Spinal cord (tissue), 10 donors: ENCODE measurements around the gene CLEC16A. TPM values are rescaled to one million over a fixed set of nuclear protein-coding genes. Genes with fewer than 3 reads are reported as not detected.
"Not testable (repeated sequence)": the region's sequence is repeated elsewhere in the genome, so short reads cannot be mapped to it uniquely, and the experiment has no call there.

ENCODE experiments used
- DNase-seq, 6 donors: peaks; one replicate each; pipeline versions ENCODE4 v3.0.0 to v3.0.0-alpha.2; 2013 to 2015; ENCODE audit warnings: low spot score in 6 of 6, low read depth in 4 of 6
- H3K27ac ChIP-seq: one replicate; pipeline ENCODE4 v1.5.1; 2013; ENCODE audit warnings: low read depth, low read length, control low read depth
- H3K27me3 ChIP-seq: one replicate; pipeline ENCODE4 v1.6.1; 2013; ENCODE audit warnings: low read length; ENCODE audit not compliant: control insufficient read depth, insufficient read depth
- H3K36me3 ChIP-seq: one replicate; pipeline ENCODE4 v1.6.1; 2013; ENCODE audit warnings: low read length; ENCODE audit not compliant: control insufficient read depth, insufficient read depth
- H3K4me1 ChIP-seq: one replicate; pipeline ENCODE4 v1.6.1; 2013; ENCODE audit warnings: low read length; ENCODE audit not compliant: control insufficient read depth, insufficient read depth
- H3K4me3 ChIP-seq: one replicate; pipeline ENCODE4 v1.5.1; 2013; ENCODE audit warnings: low read depth, low read length, control low read depth
- H3K9me3 ChIP-seq: one replicate; pipeline ENCODE4 v1.6.1; 2013; ENCODE audit warnings: low read length; ENCODE audit not compliant: control insufficient read depth, insufficient read depth
- WGBS: methylation state at CpG from one replicate; pipeline ENCODE4 v1.1.5; 2013; ENCODE audit warnings: missing lambda C conversion rate; ENCODE audit not compliant: insufficient coverage; 5-methylcytosine and 5-hydroxymethylcytosine counted together
- polyA plus RNA-seq, 2 donors: library from polyadenylated mRNA; unstranded; fragments of 120-200 nt; gene quantifications; one replicate each; pipeline ENCODE4 v1.2.1, GENCODE V29; 2013; ENCODE audit not compliant: insufficient read length in 2 of 2
- total RNA-seq, 2 donors: library from RNA; depleted of rRNA in 1 of 2; stranded (reverse); fragments of 120-200 nt in 1 of 2; fragments of >200 nt in 1 of 2; gene quantifications; one replicate each; pipeline versions ENCODE4 v1.2.3 to v1.2.4, GENCODE V29; 2013 to 2014
- donor health status: healthy.

CLEC16A gene
- total and polyA plus RNA-seq, 4 donors, result 19.5 to 38.4 (median 25.1) TPM

GRCh38 chr16:10965440-10966061, 21.2 kb downstream of the CLEC16A start:
- Histone ChIP-seq H3K27ac (no peak overlapping the region), H3K9me3 (no peaks in the 10 kb centered on the region), H3K4me1 (peaks cover 8% of the 10 kb centered on the region), H3K27me3 (no peaks in the 10 kb centered on the region), H3K36me3 (peaks cover 35% of the 10 kb centered on the region), H3K4me3 (no peak overlapping the region)
- no peak for DNase-seq
- 80% methylated on average over 1 of the region's 6 CpGs for WGBS

- Histone ChIP-seq H3K27ac (no peak overlapping the region), H3K36me3 (peaks cover 40% of the 10 kb centered on the region), H3K4me3 (no peak overlapping the region), H3K27me3 (no peaks in the 10 kb centered on the region), H3K9me3 (no peaks in the 10 kb centered on the region), H3K4me1 (peaks cover 8% of the 10 kb centered on the region)
- WGBS, result 91% methylated on average over 5 of the region's 5 CpGs
- no peak for DNase-seq
These were observed 21.8 kb downstream of the CLEC16A start for GRCh38 chr16:10966129-10966528.

- H3K4me1 ChIP-seq, H3K27me3 ChIP-seq, H3K27ac ChIP-seq, H3K4me3 ChIP-seq, H3K9me3 ChIP-seq, DNase-seq: not testable (repeated sequence)
- no CpG with 5 or more reads among the region's 4 CpGs for WGBS
- H3K36me3 ChIP-seq, result peaks cover 41% of the 10 kb centered on the region
These were observed 22.2 kb downstream of the CLEC16A start for GRCh38 chr16:10966559-10966958.

GRCh38 chr16:10967986-10968385, 23.6 kb downstream of the CLEC16A start:
- WGBS, result 87% methylated on average over 5 of the region's 5 CpGs
- Histone ChIP-seq H3K4me1 (peaks cover 17% of the 10 kb centered on the region), H3K36me3 (peaks cover 41% of the 10 kb centered on the region), H3K27me3 (no peaks in the 10 kb centered on the region), H3K27ac (no peak overlapping the region), H3K4me3 (no peak overlapping the region), H3K9me3 (no peaks in the 10 kb centered on the region)
- no peak for DNase-seq

GRCh38 chr16:10968498-10968897, 24.1 kb downstream of the CLEC16A start:
- Histone ChIP-seq H3K27ac (no peak overlapping the region), H3K36me3 (peaks cover 41% of the 10 kb centered on the region), H3K4me3 (no peak overlapping the region), H3K4me1 (peaks cover 17% of the 10 kb centered on the region), H3K27me3 (no peaks in the 10 kb centered on the region), H3K9me3 (no peaks in the 10 kb centered on the region)
- no peak for DNase-seq
- 80% methylated on average over 3 of the region's 3 CpGs for WGBS

- Histone ChIP-seq H3K9me3 (no peaks in the 10 kb centered on the region), H3K4me3 (no peak overlapping the region), H3K27ac (no peak overlapping the region), H3K27me3 (no peaks in the 10 kb centered on the region), H3K36me3 (peaks cover 41% of the 10 kb centered on the region), H3K4me1 (peaks cover 9% of the 10 kb centered on the region)
- WGBS, result no CpG with 5 or more reads among the region's 1 CpG
- no peak for DNase-seq
These were observed 25.3 kb downstream of the CLEC16A start for GRCh38 chr16:10969615-10970014.

GRCh38 chr16:10970065-10970464, 25.7 kb downstream of the CLEC16A start:
- H3K27ac ChIP-seq, result no peak overlapping the region
- no peak for DNase-seq
- WGBS, result 92% methylated on average over 2 of the region's 2 CpGs
- H3K4me1 ChIP-seq, result peaks cover 9% of the 10 kb centered on the region
- H3K36me3 ChIP-seq, result peaks cover 43% of the 10 kb centered on the region
- H3K9me3 ChIP-seq, result no peaks in the 10 kb centered on the region
- H3K4me3 ChIP-seq, result no peak overlapping the region
- no peaks in the 10 kb centered on the region for H3K27me3 ChIP-seq

GRCh38 chr16:10971560-10971961, 27.2 kb downstream of the CLEC16A start:
- WGBS, result 0% methylated on average over 1 of the region's 3 CpGs
- no peaks in the 10 kb centered on the region for H3K27me3 ChIP-seq
- no peak overlapping the region for H3K4me3 ChIP-seq
- H3K36me3 ChIP-seq, result peaks cover 41% of the 10 kb centered on the region
- H3K9me3 ChIP-seq, result no peaks in the 10 kb centered on the region
- H3K27ac ChIP-seq, result no peak overlapping the region
- peaks cover 11% of the 10 kb centered on the region for H3K4me1 ChIP-seq
- DNase-seq, result peak in 5 of 6 donors; percentile 52 to 92 (median 71)

- H3K9me3 ChIP-seq, result no peaks in the 10 kb centered on the region
- WGBS, result 78% methylated on average over 3 of the region's 4 CpGs
- H3K4me3 ChIP-seq, result no peak overlapping the region
- peaks cover 18% of the 10 kb centered on the region for H3K4me1 ChIP-seq
- DNase-seq, result no peak
- H3K27ac ChIP-seq, result no peak overlapping the region
- no peaks in the 10 kb centered on the region for H3K27me3 ChIP-seq
- H3K36me3 ChIP-seq, result peaks cover 43% of the 10 kb centered on the region
These were observed 27.9 kb downstream of the CLEC16A start for GRCh38 chr16:10972108-10972818.
